LoVo (cell line): ENCODE measurements around the gene IRF2.

Experiments
- DNase-seq: peaks from one replicate; pipeline ENCODE4 v3.0.0-alpha.2; 2016; ENCODE audit warnings: low spot score

Gene IRF2

GRCh38 chr4:184409502-184409901, 64.8 kb downstream of the IRF2 start:
- no peak for DNase-seq

- no peak for DNase-seq
Measured at GRCh38 chr4:184408684-184409081, 65.7 kb downstream of the IRF2 start.

- DNase-seq, result no peak
Measured at GRCh38 chr4:184408021-184408683, 66.2 kb downstream of the IRF2 start.

DNA sequence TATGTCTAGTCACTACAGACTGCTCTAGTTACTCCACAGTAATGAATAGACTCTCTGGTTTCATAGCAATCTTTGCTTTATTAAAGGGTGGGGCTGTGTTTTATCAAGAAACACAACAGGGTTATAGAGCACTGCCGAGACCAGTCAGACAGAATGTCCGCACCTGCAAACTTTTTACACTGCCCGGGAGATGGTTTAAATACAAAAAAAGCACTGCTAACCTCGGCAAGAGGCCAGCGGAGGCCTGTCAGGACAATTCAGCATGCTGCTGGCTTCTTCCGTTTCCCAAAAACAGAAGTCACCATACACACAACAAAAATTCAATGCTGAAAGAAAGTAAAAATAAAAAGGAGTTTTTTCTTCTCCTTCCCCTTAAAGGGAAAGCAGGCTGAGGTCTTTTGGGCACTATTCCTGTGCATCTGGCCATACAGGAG, 67.4 kb downstream of the IRF2 start:
- no peak for DNase-seq

- DNase-seq, result no peak
Measured at GRCh38 chr4:184404047-184404446, 70.3 kb downstream of the IRF2 start.

- DNase-seq, result no peak
Measured at GRCh38 chr4:184403384-184403781, 71.0 kb downstream of the IRF2 start.

- DNase-seq, result no peak
Measured at GRCh38 chr4:184402740-184403383, 71.5 kb downstream of the IRF2 start.

DNA sequence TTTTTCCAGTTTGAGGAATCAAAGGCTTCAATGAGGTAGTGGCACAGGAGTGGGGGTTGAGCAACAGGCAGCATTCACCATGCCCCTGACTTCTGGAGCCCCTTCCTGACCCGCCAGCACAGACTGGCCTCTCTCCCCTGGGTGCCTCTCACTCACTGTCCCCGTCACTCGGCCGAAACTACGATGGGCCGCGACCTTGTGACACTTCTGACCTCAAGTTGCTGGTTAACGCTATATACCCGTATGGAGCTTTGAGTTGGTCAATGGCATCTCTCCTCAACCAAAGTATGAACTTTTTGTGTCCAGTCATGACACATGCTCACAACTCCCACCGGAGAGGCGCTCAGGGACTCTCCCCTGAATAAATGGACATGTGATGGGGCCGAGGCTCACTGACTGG, 72.1 kb downstream of the IRF2 start:
- DNase-seq, result no peak

GRCh38 chr4:184401397-184402171, 72.8 kb downstream of the IRF2 start:
- DNase-seq, result no peak

- no peak for DNase-seq
Measured at GRCh38 chr4:184400891-184401290, 73.5 kb downstream of the IRF2 start.

DNA sequence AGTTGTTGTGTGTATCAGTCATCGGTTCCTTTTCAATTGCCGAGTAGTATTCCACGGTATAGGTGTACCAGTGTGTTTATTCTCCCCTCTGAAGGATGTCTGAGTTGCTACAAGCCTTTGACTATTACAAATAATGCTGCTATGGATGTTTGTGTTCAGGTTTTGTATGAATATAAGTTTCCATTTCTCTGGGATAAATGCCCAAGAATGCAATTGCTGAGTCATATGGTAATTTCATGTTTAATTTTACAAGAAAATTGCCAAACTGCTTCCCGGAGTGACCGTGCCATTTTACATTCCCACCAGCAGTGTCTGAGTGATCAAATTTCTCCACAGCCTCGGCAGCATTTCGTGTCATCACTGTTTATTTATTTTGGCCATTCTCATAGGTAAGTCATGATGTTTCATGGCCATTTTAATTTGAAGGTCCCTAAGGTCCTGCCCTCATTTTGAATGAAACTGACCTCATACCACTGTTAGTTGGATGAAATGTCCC, 73.9 kb downstream of the IRF2 start:
- DNase-seq, result peak; percentile 15

GRCh38 chr4:184399512-184399908, 74.8 kb downstream of the IRF2 start:
- no peak for DNase-seq

DNA sequence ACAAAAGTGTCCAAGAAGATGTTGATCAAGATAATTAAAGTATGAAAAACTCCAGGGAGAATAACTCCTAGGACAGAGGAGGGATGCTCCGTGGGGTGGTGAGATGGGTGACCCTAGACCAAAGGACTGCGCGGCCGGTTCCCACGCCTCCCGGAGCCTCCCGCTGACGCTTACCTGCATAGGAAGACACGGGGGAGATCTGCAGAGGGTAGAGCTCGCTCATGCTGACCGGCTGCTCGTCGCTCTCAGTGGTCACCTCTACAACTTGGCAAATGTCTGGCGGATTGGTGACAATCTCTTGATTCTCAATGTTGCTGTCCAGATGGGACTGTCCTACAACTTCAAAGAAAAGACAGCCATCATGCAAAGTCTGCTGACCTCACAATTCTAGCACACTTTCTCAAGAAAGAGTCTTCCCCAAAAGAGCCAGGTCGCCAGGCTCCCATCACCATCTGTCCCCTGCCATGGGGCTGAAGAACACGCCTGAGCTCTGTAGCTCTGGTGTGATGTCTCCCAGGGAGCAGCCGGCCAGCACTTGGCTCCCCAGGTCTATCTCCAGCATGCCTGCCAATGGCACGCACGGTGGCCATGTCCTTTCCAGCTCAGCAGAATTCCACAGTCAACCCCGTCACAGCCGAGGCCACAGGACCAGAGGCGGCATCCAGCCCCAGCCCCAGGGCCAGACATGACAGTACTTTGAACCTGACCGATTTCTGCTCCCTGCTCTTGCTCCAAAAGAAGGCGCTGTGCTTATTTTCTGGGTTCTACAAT, 75.4 kb downstream of the IRF2 start:
- DNase-seq, result no peak

DNA sequence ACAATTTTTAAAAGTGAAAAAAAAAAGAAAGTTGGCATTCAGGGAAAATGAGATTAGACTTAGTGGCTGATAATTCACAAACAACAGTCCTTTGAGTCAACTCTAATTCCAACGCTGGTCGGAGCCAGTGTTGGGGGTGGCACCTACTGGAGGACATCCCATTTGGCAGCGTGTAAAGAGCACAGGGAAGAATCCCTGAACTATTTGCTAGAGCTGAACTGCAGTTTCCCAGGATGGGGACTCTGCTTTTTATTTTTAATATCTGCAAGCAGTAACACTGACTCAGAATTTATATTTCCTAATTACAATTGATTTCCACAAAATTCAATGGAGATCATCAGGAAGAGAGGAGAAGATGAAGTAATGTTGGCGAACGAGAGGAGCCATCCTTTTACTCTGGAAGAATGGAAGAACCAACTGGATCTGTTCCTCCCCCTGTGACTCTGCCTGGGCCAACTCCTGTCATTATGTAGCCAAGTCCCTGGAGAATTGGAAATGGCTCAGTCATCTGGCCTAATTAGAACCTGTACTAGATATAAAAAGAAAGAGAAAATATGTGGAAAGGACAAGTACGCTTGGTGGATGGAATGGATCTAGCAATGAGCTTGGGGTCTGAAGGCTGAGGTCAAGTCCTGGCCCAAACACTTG, 76.7 kb downstream of the IRF2 start:
- DNase-seq, result no peak

DNA sequence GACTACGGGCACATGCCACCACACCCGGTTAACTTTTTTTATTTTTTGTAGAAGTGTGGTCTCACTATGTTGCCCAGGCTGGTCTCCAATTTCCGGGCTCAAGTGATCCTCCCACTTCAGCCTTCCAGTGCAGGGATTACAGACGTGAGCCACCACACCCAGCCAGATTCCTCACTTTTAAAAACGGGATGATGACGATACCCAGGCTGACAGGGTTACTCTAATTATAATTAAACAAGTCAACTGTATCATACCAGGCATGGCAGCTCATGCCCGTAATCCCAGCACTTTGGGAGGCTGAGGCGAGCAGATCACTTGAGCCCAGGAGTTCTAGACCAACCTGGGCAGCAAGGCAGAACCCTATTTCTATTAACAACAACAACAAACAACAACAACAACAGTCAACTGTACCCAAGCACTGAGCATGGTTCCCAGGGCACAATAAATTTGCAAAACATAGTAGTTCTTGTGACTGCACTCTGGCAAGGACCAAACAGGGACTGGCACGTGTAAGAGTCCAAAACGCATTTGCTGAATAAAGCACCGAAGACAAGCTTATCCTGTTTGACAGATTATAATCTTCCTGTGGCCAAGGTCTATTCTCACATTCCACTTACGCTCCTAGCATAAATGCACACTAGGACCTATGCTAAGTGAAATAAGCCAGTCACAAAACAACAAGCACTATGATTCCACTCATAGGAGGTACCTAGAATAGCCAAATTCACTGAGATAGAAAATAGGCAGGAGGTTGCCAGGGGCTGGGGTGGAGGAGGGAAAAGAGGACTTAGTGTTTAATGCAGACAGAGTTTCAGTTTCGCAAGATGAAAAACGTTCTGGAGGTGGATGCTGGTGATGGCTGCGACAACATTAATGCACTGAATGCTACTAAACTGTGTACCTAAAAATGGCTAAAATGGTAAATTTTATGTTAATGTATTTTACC, 77.5 kb downstream of the IRF2 start:
- no peak for DNase-seq

GRCh38 chr4:184395971-184396391, 78.4 kb downstream of the IRF2 start:
- no peak for DNase-seq

DNA sequence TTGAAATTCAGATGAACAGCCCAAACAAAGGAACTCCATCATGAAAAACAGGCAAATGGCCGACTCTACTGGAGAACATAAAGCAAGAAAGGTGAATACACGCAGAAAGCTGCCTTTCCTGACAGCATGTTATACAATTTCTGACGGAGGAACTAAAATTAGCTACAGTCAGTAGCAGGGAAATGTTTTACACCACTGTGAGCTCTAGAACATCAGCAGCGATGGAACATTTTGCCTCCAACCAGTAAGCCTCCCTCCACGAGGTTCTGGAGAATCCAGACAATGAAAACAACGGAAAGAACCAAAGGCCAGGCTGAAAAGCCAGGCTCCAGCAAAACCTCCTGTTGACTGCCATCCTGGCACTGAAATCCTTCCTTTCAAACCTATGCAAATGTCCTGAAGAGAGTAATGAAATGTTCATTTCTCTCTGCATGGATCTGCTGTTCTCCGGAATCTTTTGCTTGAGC, 78.9 kb downstream of the IRF2 start:
- no peak for DNase-seq

DNA sequence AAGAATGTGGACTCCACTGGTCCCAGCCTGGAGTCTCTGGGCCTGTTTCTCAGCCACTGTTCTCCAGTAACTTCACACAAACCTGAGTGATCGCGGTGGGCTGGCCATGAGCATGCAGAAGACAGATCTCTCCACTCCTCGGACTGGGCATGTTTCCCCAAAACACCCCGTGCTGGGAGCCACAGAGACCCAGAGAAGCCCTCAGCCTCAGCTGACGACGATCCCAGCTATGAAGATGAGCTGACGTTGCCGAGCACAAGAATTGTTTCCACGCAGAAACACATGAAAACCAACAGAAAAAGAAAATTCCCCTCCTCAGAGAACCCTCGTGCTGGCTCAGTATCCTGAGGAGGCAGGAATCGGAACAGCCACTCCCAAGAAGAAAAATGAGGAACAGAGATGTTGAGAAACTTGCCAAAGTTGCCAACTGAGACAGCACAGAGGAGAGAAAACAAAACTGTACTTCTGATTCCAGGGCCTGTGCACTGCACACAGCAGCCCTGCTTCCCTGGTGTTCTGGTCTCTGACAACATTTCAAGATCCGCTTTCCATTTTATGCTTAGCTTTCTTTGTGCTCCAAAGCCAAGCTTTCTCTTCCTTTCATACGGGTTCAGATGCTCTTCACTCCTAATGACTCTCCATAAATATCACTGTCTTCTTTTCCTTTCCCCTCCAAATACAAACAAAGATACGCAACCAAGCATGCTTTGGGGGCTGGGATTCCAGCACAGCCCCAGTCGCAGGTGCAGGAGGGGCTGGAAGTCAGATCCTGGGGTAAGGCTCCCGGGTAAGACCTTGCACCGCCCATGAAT, 81.4 kb downstream of the IRF2 start:
- DNase-seq, result no peak

- no peak for DNase-seq
Measured at GRCh38 chr4:184392316-184392715, 82.0 kb downstream of the IRF2 start.
